Astrocyte of the spinal cord (primary cell): ENCODE data around the gene PTPRG.

Experiments used
- DNase-seq: peaks from one replicate; pipeline ENCODE4 v3.0.0; 2011; ENCODE audit warnings: low read depth, low spot score
- H3K4me3 ChIP-seq: 2 replicates; pipeline ENCODE4 v1.5.1; 2011; ENCODE audit warnings: low read depth, mild to moderate bottlenecking, low read length, moderate library complexity
- CTCF ChIP-seq: IDR thresholded peaks from 2 replicates; pipeline ENCODE4 v1.5.1; 2012; ENCODE audit warnings: low read depth, mild to moderate bottlenecking, low read length, inconsistent platforms
- in situ Hi-C: cut with HindIII; loops from 2 replicates; pipeline ENCODE4 v1.10.0; 2017; ENCODE audit warnings: low sequenced_read_pairs

Gene PTPRG

DNA sequence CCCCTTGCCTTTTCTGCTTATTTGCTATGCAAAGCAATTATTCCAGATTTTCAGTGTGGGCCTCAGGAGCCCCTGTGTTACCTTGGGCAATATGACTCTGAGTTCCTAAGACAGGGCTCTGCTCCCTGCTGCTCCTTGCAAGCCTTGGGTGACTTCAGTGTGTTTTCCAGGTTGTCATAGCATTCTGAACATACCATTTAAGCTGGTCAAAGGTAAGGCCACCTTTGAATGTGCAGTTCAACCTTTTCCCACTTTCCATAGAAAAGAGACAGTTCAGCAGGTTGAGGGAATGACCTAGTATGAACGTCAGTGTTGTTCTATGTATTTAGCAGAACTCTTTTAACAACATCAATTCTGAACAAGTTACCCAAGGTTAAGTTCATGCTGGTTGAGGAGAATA, 302.2 kb downstream of the PTPRG start:
- no peak for TF ChIP-seq CTCF
- H3K4me3 ChIP-seq, result no peak overlapping the region
- DNase-seq, result no peak
- in situ Hi-C loops, result no loop called here

GRCh38 chr3:61864886-61865285, 303.5 kb downstream of the PTPRG start:
- in situ Hi-C loops, result no loop called here
- peak; percentile 19 for DNase-seq
- no peak overlapping the region for H3K4me3 ChIP-seq
- no peak for TF ChIP-seq CTCF

DNA sequence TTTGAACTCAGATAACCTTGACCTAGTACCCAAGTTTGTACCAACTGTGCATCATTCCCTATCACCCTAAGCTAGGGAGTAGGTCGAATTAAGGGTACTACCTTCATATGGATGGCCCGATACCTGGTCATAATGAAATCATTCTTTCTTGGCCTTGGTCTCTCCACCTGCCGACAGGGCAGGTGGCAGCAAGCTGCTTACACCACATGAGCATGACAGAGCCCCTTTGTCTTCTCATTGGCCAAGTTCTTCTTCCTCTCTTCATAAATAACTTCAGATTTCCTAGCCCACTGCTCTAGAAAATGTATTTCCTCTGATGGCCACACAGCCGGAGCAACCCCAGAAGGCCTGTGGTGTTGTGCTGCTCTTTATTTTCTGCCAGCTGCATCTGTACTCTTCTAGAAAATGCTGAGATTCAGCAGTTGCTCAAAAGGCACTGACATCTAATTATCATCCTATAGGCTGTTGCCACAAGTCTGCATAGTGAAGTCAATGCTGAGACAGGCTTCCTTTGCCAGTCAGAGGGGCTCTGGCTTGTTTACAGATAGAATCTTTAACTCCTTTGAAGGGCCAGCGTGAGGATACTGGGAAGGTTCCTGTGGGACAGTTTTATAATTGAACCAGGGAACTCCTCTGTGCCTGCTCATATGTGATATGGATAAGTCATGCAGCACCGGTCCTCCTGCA, 304.2 kb downstream of the PTPRG start:
- in situ Hi-C loops, result no loop called here
- DNase-seq, result no peak
- no peak overlapping the region for H3K4me3 ChIP-seq
- no peak for TF ChIP-seq CTCF

DNA sequence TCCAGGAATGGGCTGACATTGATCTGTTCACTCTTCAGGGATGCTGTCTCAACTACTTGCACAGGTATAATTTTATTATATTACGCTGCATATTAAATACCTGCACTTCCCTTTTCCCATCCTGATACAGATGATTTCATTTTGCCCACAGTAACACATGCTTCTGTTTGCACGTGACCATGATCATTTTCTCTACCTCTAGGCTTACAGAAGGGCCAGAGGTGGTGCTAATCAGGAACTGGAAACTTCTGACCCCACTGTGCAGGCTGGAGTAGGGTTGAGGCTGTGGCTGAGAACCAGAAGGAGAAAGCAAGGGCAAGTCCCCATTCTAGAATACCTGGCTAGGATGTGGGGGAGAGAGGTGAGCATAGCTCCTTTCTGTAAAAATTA, 304.8 kb downstream of the PTPRG start:
- H3K4me3 ChIP-seq, result no peak overlapping the region
- in situ Hi-C loops, result no loop called here
- DNase-seq, result no peak
- no peak for TF ChIP-seq CTCF

DNA sequence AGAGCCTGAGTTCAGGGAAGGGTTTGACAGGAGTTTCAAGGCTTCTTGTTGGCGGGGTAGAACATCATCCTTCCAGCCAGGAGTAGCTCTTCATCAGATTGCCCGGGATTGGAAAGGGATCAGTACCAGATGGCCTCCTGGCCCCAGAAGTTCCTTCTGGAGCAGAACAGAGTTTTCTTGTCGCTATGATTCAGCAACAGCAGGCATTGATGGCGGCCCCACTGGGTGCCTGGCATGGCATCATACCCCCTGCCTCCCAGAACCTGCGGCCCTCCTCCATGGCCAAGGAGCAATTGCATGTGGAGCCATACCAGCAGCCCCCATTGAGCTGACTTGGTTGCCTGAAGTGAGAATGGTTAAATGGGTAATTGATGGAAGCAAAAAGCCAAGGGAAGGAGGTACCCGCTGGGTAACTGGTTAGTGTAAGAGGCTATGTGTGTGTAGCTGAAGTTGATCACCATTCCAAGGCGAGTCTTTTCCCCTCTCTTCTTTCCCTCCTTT, 305.6 kb downstream of the PTPRG start:
- no peak for DNase-seq
- TF ChIP-seq CTCF, result no peak
- in situ Hi-C loops, result no loop called here
- H3K4me3 ChIP-seq, result no peak overlapping the region

DNA sequence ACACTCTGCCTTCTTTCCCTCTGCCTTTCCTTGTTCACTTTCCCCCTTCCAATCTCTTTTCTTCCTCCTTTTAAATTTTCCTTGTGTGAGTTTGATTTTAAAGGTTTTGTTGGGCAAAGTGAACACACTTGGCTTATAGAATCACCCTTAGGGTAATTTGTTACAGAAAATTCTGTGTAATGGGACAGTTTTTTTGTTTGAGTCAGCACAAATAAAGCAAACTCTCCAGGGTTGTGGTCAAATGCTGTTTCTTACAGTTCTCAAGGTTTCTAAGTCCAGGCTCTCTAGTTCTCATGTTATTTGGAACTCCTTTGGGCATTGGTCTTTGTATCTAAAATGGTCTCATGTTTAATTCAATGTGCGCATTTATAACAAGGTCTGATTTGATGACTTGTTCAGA, 307.1 kb downstream of the PTPRG start:
- no peak for TF ChIP-seq CTCF
- in situ Hi-C loops, result no loop called here
- no peak overlapping the region for H3K4me3 ChIP-seq
- DNase-seq, result no peak
